Measurements from ENCODE around the gene PWWP2B. TPM values are rescaled to one million over a fixed set of nuclear protein-coding genes. Genes with fewer than 3 reads are reported as not detected.

PWWP2B gene
- polyA plus RNA-seq, 1 donor = 23.7 TPM

GRCh38 chr10:132412316-132413192, 15.6 kb downstream of the PWWP2B start:
- Histone ChIP-seq H3K27ac (ENCODE audit: low read length) (peak overlapping the region; percentile 88), H3K27me3 (ENCODE audit: control insufficient read depth, insufficient read depth, low read length) (no peaks in the 10 kb centered on the region), H3K4me1 (ENCODE audit: control insufficient read depth, insufficient read depth, low read length) (peaks cover 74% of the 10 kb centered on the region), H3K9me3 (ENCODE audit: control insufficient read depth, low read depth, low read length) (peaks cover 6% of the 10 kb centered on the region), H3K4me3 (ENCODE audit: low read length) (no peak overlapping the region), H3K36me3 (ENCODE audit: control insufficient read depth, insufficient read depth, low read length) (peaks cover 23% of the 10 kb centered on the region)
- 85% methylated on average over 5 of the region's 29 CpGs for whole genome bisulfite sequencing (ENCODE audit: insufficient coverage, low lambda C conversion rate)
- no peak for DNase-seq

- Histone ChIP-seq H3K36me3 (ENCODE audit: control insufficient read depth, insufficient read depth, low read length) (peaks cover 26% of the 10 kb centered on the region), H3K27me3 (ENCODE audit: control insufficient read depth, insufficient read depth, low read length) (no peaks in the 10 kb centered on the region), H3K4me3 (ENCODE audit: low read length) (peak overlapping the region; percentile 5), H3K4me1 (ENCODE audit: control insufficient read depth, insufficient read depth, low read length) (peaks cover 76% of the 10 kb centered on the region), H3K27ac (ENCODE audit: low read length) (peak overlapping the region; percentile 88), H3K9me3 (ENCODE audit: control insufficient read depth, low read depth, low read length) (peaks cover 8% of the 10 kb centered on the region)
- 40% methylated on average over 1 of the region's 32 CpGs for WGBS (ENCODE audit: insufficient coverage, low lambda C conversion rate)
- DNase-seq = peak; percentile 90 to 95
Observed at GRCh38 chr10:132413226-132414205, 16.5 kb downstream of the PWWP2B start.

GRCh38 chr10:132414402-132415016, 17.5 kb downstream of the PWWP2B start:
- DNase-seq = no peak
- Histone ChIP-seq H3K4me1 (ENCODE audit: control insufficient read depth, insufficient read depth, low read length) (peaks cover 74% of the 10 kb centered on the region), H3K9me3 (ENCODE audit: control insufficient read depth, low read depth, low read length) (peaks cover 8% of the 10 kb centered on the region), H3K27ac (ENCODE audit: low read length) (peak overlapping the region; percentile 88), H3K27me3 (ENCODE audit: control insufficient read depth, insufficient read depth, low read length) (no peaks in the 10 kb centered on the region), H3K36me3 (ENCODE audit: control insufficient read depth, insufficient read depth, low read length) (peaks cover 26% of the 10 kb centered on the region), H3K4me3 (ENCODE audit: low read length) (peak overlapping the region; percentile 5)
- no CpG with 5 or more reads among the region's 21 CpGs for WGBS (ENCODE audit: insufficient coverage, low lambda C conversion rate)

GRCh38 chr10:132415255-132415654, 18.3 kb downstream of the PWWP2B start:
- peaks cover 8% of the 10 kb centered on the region for H3K9me3 ChIP-seq (ENCODE audit: control insufficient read depth, low read depth, low read length)
- no peak overlapping the region for H3K4me3 ChIP-seq (ENCODE audit: low read length)
- DNase-seq = no peak
- H3K27ac ChIP-seq (ENCODE audit: low read length) = peak overlapping the region; percentile 88
- WGBS (ENCODE audit: insufficient coverage, low lambda C conversion rate) = 91% methylated on average over 5 of the region's 5 CpGs
- no peaks in the 10 kb centered on the region for H3K27me3 ChIP-seq (ENCODE audit: control insufficient read depth, insufficient read depth, low read length)
- H3K36me3 ChIP-seq (ENCODE audit: control insufficient read depth, insufficient read depth, low read length) = peaks cover 23% of the 10 kb centered on the region
- peaks cover 76% of the 10 kb centered on the region for H3K4me1 ChIP-seq (ENCODE audit: control insufficient read depth, insufficient read depth, low read length)

- Histone ChIP-seq H3K27ac (ENCODE audit: low read length) (no peak overlapping the region), H3K4me3 (ENCODE audit: low read length) (no peak overlapping the region), H3K9me3 (ENCODE audit: control insufficient read depth, low read depth, low read length) (peaks cover 8% of the 10 kb centered on the region), H3K4me1 (ENCODE audit: control insufficient read depth, insufficient read depth, low read length) (peaks cover 76% of the 10 kb centered on the region), H3K36me3 (ENCODE audit: control insufficient read depth, insufficient read depth, low read length) (peaks cover 19% of the 10 kb centered on the region), H3K27me3 (ENCODE audit: control insufficient read depth, insufficient read depth, low read length) (no peaks in the 10 kb centered on the region)
- DNase-seq = no peak
- 100% methylated on average over 3 of the region's 22 CpGs for WGBS (ENCODE audit: insufficient coverage, low lambda C conversion rate)
Observed at GRCh38 chr10:132415956-132416355, 19.0 kb downstream of the PWWP2B start.

GRCh38 chr10:132416566-132417256, 19.7 kb downstream of the PWWP2B start:
- no peaks in the 10 kb centered on the region for H3K27me3 ChIP-seq (ENCODE audit: control insufficient read depth, insufficient read depth, low read length)
- H3K9me3 ChIP-seq (ENCODE audit: control insufficient read depth, low read depth, low read length) = peaks cover 8% of the 10 kb centered on the region
- peaks cover 76% of the 10 kb centered on the region for H3K4me1 ChIP-seq (ENCODE audit: control insufficient read depth, insufficient read depth, low read length)
- H3K4me3 ChIP-seq (ENCODE audit: low read length) = no peak overlapping the region
- DNase-seq = no peak
- H3K27ac ChIP-seq (ENCODE audit: low read length) = no peak overlapping the region
- H3K36me3 ChIP-seq (ENCODE audit: control insufficient read depth, insufficient read depth, low read length) = peaks cover 17% of the 10 kb centered on the region
- no CpG with 5 or more reads among the region's 32 CpGs for WGBS (ENCODE audit: insufficient coverage, low lambda C conversion rate)

- Histone ChIP-seq H3K4me1 (ENCODE audit: control insufficient read depth, insufficient read depth, low read length) (peaks cover 76% of the 10 kb centered on the region), H3K4me3 (ENCODE audit: low read length) (no peak overlapping the region), H3K27me3 (ENCODE audit: control insufficient read depth, insufficient read depth, low read length) (no peaks in the 10 kb centered on the region), H3K36me3 (ENCODE audit: control insufficient read depth, insufficient read depth, low read length) (peaks cover 17% of the 10 kb centered on the region), H3K27ac (ENCODE audit: low read length) (peak overlapping the region; percentile 93), H3K9me3 (ENCODE audit: control insufficient read depth, low read depth, low read length) (peaks cover 8% of the 10 kb centered on the region)
- no peak for DNase-seq
- WGBS (ENCODE audit: insufficient coverage, low lambda C conversion rate) = 86% methylated on average over 4 of the region's 26 CpGs
Observed at GRCh38 chr10:132417257-132417910, 20.4 kb downstream of the PWWP2B start.

GRCh38 chr10:132417957-132418441, 21.0 kb downstream of the PWWP2B start:
- no CpG with 5 or more reads among the region's 20 CpGs for WGBS (ENCODE audit: insufficient coverage, low lambda C conversion rate)
- H3K27ac ChIP-seq (ENCODE audit: low read length) = peak overlapping the region; percentile 93
- no peak overlapping the region for H3K4me3 ChIP-seq (ENCODE audit: low read length)
- no peak for DNase-seq
- peaks cover 8% of the 10 kb centered on the region for H3K9me3 ChIP-seq (ENCODE audit: control insufficient read depth, low read depth, low read length)
- peaks cover 76% of the 10 kb centered on the region for H3K4me1 ChIP-seq (ENCODE audit: control insufficient read depth, insufficient read depth, low read length)
- peaks cover 17% of the 10 kb centered on the region for H3K36me3 ChIP-seq (ENCODE audit: control insufficient read depth, insufficient read depth, low read length)
- no peaks in the 10 kb centered on the region for H3K27me3 ChIP-seq (ENCODE audit: control insufficient read depth, insufficient read depth, low read length)

Data from large intestine (tissue), 3 donors.